HCT116 (cell line): ENCODE results near the gene FAXC.

Source experiments
- ATF3 ChIP-seq: IDR thresholded peaks from 2 replicates; pipeline ENCODE4 v1.6.1; 2012
- EGR1 ChIP-seq: IDR thresholded peaks from 2 replicates; pipeline ENCODE4 v1.6.1; 2012; ENCODE audit warnings: low read depth
- EZH2 ChIP-seq: fragments of 200-600 bp; sonication (generic); IDR thresholded peaks from 2 replicates; pipeline ENCODE4 v1.6.1; 2017; ENCODE audit warnings: antibody characterized with exemption, mixed run types
- MAX ChIP-seq: IDR thresholded peaks from 2 replicates; pipeline ENCODE4 v1.6.1; 2012
- POLR2A ChIP-seq: IDR thresholded peaks from 2 replicates; pipeline ENCODE4 v1.7.0; 2011; ENCODE audit warnings: borderline replicate concordance; ENCODE audit not compliant: insufficient read depth, insufficient read length; ENCODE audit errors: extremely low read depth
- POLR2AphosphoS5 ChIP-seq: IDR thresholded peaks from 2 replicates; pipeline ENCODE4 v1.6.1; 2011; ENCODE audit warnings: mild to moderate bottlenecking, low read depth, low read length, moderate library complexity
- RAD21 ChIP-seq: IDR thresholded peaks from 2 replicates; pipeline ENCODE4 v1.6.1; 2012; ENCODE audit warnings: low read depth, mild to moderate bottlenecking
- SP1 ChIP-seq: IDR thresholded peaks from 2 replicates; pipeline ENCODE4 v1.6.1; 2012; ENCODE audit warnings: low read depth
- SRF ChIP-seq: IDR thresholded peaks from 2 replicates; pipeline ENCODE4 v1.6.1; 2012; ENCODE audit warnings: low read depth
- TCF7L2 ChIP-seq: IDR thresholded peaks from 2 replicates; pipeline ENCODE4 v1.7.0; 2011; ENCODE audit warnings: borderline replicate concordance, inconsistent platforms; ENCODE audit not compliant: insufficient read depth, insufficient read length; ENCODE audit errors: extremely low read depth
- YY1 ChIP-seq: IDR thresholded peaks from 2 replicates; pipeline ENCODE4 v1.6.1; 2011; ENCODE audit warnings: low read length, low read depth, moderate library complexity, mild to moderate bottlenecking; ENCODE audit not compliant: insufficient replicate concordance; ENCODE audit errors: extremely low read depth
- ZNF274 ChIP-seq: fragments of 200-500 bp; sonication (Bioruptor generic); IDR thresholded peaks from 2 replicates; pipeline ENCODE4 v1.6.1; 2014; ENCODE audit warnings: mild to moderate bottlenecking, low read depth, low read length, inconsistent platforms
- TF ChIP-seq, protein P1 (sequence below), 3 experiments: fragments of 200-600 bp in 1 of 3; sonication (generic) in 1 of 3; IDR thresholded peaks in 2 of 3; conservative IDR thresholded peaks in 1 of 3; 2 replicates each; pipeline ENCODE4 v1.5.1; 2012 to 2017; ENCODE audit warnings: low read depth in 2 of 3, low read length in 2 of 3, antibody characterized with exemption in 1 of 3, borderline replicate concordance in 1 of 3, control low read depth in 1 of 3, mild to moderate bottlenecking in 1 of 3, mixed read lengths in 1 of 3, mixed run types in 1 of 3, moderate library complexity in 1 of 3; ENCODE audit not compliant: insufficient read depth in 1 of 3
- TF ChIP-seq, protein P2 (sequence below): IDR thresholded peaks from 2 replicates; pipeline ENCODE4 v1.6.1; 2012; ENCODE audit warnings: low read depth

DNA sequence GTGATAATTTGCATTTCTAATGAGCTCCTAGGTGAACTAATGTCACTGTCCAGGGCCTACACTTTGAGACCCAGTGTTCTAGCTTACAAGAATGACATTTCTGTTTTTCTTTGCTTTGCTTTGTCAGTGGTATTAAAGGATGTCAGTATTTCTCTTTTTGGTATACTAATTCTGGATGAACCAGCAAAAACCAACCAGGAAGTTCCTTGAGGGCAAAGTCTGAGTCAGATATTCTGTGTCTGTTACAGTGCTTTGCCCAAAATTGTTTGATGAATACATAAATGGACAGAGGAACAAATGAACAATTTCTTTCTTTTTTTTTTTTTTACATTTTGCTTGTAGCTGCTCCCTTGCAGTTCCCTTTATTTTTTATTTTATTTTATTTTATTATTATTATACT, 29.2 kb upstream of the FAXC start:
- TF ChIP-seq YY1 (no peak), POLR2A (no peak), POLR2AphosphoS5 (no peak), RAD21 (no peak), ZNF274 (no peak), SP1 (no peak), MAX (no peak), EZH2 (no peak), ATF3 (no peak), TCF7L2 (no peak), SRF (no peak), EGR1 (no peak)
- TF ChIP-seq, protein P1, sequence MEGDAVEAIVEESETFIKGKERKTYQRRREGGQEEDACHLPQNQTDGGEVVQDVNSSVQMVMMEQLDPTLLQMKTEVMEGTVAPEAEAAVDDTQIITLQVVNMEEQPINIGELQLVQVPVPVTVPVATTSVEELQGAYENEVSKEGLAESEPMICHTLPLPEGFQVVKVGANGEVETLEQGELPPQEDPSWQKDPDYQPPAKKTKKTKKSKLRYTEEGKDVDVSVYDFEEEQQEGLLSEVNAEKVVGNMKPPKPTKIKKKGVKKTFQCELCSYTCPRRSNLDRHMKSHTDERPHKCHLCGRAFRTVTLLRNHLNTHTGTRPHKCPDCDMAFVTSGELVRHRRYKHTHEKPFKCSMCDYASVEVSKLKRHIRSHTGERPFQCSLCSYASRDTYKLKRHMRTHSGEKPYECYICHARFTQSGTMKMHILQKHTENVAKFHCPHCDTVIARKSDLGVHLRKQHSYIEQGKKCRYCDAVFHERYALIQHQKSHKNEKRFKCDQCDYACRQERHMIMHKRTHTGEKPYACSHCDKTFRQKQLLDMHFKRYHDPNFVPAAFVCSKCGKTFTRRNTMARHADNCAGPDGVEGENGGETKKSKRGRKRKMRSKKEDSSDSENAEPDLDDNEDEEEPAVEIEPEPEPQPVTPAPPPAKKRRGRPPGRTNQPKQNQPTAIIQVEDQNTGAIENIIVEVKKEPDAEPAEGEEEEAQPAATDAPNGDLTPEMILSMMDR (IDR thresholded peaks at IDR 0.05 in 2 of 3, conservative IDR thresholded peaks at IDR 0.05 in 1 of 3; ENCODE audit: borderline replicate concordance in 1 of 3, insufficient read depth in 1 of 3, low read depth in 2 of 3, low read length in 2 of 3) = no peak
- TF ChIP-seq, protein P2, sequence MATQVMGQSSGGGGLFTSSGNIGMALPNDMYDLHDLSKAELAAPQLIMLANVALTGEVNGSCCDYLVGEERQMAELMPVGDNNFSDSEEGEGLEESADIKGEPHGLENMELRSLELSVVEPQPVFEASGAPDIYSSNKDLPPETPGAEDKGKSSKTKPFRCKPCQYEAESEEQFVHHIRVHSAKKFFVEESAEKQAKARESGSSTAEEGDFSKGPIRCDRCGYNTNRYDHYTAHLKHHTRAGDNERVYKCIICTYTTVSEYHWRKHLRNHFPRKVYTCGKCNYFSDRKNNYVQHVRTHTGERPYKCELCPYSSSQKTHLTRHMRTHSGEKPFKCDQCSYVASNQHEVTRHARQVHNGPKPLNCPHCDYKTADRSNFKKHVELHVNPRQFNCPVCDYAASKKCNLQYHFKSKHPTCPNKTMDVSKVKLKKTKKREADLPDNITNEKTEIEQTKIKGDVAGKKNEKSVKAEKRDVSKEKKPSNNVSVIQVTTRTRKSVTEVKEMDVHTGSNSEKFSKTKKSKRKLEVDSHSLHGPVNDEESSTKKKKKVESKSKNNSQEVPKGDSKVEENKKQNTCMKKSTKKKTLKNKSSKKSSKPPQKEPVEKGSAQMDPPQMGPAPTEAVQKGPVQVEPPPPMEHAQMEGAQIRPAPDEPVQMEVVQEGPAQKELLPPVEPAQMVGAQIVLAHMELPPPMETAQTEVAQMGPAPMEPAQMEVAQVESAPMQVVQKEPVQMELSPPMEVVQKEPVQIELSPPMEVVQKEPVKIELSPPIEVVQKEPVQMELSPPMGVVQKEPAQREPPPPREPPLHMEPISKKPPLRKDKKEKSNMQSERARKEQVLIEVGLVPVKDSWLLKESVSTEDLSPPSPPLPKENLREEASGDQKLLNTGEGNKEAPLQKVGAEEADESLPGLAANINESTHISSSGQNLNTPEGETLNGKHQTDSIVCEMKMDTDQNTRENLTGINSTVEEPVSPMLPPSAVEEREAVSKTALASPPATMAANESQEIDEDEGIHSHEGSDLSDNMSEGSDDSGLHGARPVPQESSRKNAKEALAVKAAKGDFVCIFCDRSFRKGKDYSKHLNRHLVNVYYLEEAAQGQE = no peak
